HL-60 (cell line): ENCODE data around the gene TBC1D1.
A peak's percentile ranks its signal among the peaks of the same experiment; 100 is the strongest.

ENCODE experiments used
- DNase-seq, 2 experiments: peaks; one replicate each; pipeline ENCODE4 v3.0.0-alpha.2; 2010 to 2020; ENCODE audit warnings: low read depth in 1 of 2, low spot score in 1 of 2
- H3K27ac ChIP-seq: fragments of 250-450 bp; sonication (Bioruptor Pico); replicated peaks from 2 replicates; pipeline ENCODE4 v1.5.1; 2020; ENCODE audit warnings: mild to moderate bottlenecking, moderate library complexity
- H3K27me3 ChIP-seq: fragments of 250-450 bp; sonication (Bioruptor Pico); 2 replicates; pipeline ENCODE4 v1.5.1; 2021; ENCODE audit warnings: mild to moderate bottlenecking, moderate library complexity; ENCODE audit not compliant: insufficient read depth, poor library complexity, severe bottlenecking
- H3K4me3 ChIP-seq: replicated peaks from 2 replicates; pipeline ENCODE4 v1.5.1; 2011; ENCODE audit warnings: mild to moderate bottlenecking, control low read depth, low read length; ENCODE audit not compliant: insufficient read depth
- GABPA ChIP-seq: IDR thresholded peaks from 2 replicates; pipeline ENCODE4 v1.6.1; 2012; ENCODE audit warnings: low read depth
- POLR2AphosphoS5 ChIP-seq: IDR thresholded peaks from 2 replicates; pipeline ENCODE4 v1.6.1; 2012; ENCODE audit warnings: low read depth
- SPI1 ChIP-seq: IDR thresholded peaks from 2 replicates; pipeline ENCODE4 v1.6.1; 2012; ENCODE audit warnings: low read depth, mild to moderate bottlenecking, borderline replicate concordance
- TF ChIP-seq, protein P1 (sequence below): IDR thresholded peaks from 2 replicates; pipeline ENCODE4 v1.6.1; 2012; ENCODE audit warnings: low read depth; ENCODE audit not compliant: insufficient replicate concordance
- TF ChIP-seq, protein P2 (sequence below): IDR thresholded peaks from one replicate; pipeline ENCODE4 v1.5.1; 2011; ENCODE audit warnings: low read length, control low read depth, inconsistent platforms; ENCODE audit not compliant: insufficient read depth

TBC1D1 gene

DNA sequence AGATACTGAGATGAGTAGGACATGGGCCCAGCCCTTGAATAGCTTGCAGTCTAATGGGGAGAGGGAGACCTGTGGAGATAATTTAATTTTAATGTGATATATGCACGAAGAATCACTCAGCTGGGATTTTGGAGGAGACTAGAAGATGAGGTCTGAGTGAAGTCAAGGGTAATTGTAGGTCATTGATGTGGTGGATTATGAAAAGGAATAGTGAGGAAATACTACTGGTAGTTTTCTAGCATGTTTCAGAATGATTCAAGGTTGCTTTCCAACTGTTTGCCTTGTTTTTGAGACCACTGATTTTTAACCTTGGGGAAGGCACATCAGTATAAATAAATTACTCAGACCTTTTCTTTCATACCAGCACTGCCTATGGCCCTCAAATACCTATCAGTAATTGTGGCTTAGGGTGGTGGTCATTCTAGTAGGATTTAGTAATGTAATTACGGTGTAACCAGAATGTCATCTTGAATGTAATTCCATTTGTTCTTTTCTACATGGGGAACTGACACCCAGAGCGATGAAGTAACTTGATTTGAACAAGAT lies 94.9 kb downstream of the TBC1D1 start:
- no peak overlapping the region for H3K4me3 ChIP-seq
- H3K27ac ChIP-seq, result no peak overlapping the region
- no peak for DNase-seq
- H3K27me3 ChIP-seq, result no peaks in the 10 kb centered on the region
- TF ChIP-seq SPI1, result no peak

DNA sequence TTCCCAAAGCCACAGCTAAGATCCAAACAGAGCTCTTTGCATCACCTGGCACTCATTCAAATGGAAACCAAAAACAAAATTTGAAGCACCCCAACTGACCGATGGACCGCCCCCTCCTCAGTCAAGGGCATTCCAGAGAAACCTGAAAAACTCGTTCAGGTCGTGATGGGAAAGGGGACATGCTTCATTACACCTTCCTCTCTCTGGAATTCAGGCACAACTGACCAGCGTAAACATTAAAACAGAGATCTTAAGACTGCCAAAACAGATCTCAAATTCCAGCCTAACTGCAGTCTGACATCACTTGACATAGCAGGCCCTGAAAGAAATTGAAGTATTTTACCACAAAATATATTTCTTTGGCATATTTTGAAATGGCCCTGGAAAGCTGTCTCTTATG lies 97.8 kb downstream of the TBC1D1 start:
- Histone ChIP-seq H3K4me3 (no peak overlapping the region), H3K27ac (peak overlapping the region; percentile 82), H3K27me3 (no peaks in the 10 kb centered on the region)
- DNase-seq, result no peak
- TF ChIP-seq SPI1, result no peak
- no peak for TF ChIP-seq GABPA
- TF ChIP-seq, protein P1, sequence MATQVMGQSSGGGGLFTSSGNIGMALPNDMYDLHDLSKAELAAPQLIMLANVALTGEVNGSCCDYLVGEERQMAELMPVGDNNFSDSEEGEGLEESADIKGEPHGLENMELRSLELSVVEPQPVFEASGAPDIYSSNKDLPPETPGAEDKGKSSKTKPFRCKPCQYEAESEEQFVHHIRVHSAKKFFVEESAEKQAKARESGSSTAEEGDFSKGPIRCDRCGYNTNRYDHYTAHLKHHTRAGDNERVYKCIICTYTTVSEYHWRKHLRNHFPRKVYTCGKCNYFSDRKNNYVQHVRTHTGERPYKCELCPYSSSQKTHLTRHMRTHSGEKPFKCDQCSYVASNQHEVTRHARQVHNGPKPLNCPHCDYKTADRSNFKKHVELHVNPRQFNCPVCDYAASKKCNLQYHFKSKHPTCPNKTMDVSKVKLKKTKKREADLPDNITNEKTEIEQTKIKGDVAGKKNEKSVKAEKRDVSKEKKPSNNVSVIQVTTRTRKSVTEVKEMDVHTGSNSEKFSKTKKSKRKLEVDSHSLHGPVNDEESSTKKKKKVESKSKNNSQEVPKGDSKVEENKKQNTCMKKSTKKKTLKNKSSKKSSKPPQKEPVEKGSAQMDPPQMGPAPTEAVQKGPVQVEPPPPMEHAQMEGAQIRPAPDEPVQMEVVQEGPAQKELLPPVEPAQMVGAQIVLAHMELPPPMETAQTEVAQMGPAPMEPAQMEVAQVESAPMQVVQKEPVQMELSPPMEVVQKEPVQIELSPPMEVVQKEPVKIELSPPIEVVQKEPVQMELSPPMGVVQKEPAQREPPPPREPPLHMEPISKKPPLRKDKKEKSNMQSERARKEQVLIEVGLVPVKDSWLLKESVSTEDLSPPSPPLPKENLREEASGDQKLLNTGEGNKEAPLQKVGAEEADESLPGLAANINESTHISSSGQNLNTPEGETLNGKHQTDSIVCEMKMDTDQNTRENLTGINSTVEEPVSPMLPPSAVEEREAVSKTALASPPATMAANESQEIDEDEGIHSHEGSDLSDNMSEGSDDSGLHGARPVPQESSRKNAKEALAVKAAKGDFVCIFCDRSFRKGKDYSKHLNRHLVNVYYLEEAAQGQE, result no peak
- TF ChIP-seq POLR2AphosphoS5, result no peak
- TF ChIP-seq, protein P2, sequence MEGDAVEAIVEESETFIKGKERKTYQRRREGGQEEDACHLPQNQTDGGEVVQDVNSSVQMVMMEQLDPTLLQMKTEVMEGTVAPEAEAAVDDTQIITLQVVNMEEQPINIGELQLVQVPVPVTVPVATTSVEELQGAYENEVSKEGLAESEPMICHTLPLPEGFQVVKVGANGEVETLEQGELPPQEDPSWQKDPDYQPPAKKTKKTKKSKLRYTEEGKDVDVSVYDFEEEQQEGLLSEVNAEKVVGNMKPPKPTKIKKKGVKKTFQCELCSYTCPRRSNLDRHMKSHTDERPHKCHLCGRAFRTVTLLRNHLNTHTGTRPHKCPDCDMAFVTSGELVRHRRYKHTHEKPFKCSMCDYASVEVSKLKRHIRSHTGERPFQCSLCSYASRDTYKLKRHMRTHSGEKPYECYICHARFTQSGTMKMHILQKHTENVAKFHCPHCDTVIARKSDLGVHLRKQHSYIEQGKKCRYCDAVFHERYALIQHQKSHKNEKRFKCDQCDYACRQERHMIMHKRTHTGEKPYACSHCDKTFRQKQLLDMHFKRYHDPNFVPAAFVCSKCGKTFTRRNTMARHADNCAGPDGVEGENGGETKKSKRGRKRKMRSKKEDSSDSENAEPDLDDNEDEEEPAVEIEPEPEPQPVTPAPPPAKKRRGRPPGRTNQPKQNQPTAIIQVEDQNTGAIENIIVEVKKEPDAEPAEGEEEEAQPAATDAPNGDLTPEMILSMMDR, result no peak

DNA sequence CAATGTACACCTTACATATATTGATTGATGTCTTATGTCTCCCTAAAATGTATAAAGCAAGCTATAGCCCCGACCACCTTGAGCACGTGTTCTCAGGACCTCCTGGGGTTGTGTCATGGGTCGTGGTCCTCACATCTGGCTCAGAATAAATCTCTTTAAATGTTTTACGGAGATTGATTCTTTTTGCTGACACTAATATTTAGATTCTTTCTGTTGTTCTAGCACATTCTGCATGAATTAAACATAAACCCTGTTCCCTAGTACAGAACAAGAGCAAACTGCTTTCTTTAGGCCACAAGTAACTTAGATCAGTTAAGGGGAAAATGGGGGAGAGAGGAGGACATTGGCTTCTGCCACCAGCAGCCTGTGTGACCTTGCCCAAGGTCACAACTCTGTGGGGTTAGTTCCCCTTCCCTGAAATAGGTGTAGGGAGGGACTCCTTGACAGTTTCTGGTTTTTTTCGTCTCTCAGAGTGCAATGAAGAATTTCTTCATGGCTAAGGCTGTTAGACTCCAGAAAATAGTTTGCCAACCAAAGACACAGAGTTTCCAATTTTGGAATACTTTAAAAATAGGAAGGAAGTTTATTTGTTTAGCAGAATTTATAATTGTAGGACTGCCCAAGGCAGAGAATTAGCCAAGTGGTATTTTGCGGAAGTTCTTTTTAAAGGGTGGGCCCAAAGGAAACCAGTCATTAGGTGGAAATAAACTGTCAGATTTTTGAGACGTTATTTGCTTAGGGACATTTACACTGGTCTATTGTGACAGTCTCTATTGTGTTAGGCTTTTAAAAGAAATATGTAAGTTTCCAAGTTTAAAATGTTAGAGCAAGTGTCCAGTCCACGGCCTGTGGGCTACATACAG lies 98.7 kb downstream of the TBC1D1 start:
- peak; percentile 49 to 75 for DNase-seq
- peak; percentile 14; the same call in 1 of the 2 replicates for TF ChIP-seq POLR2AphosphoS5
- no peak for TF ChIP-seq GABPA
- peak; percentile 50; the same call in 1 of the 2 replicates for TF ChIP-seq SPI1
- TF ChIP-seq, protein P2, result no peak
- TF ChIP-seq, protein P1, result peak; percentile 32
- H3K4me3 ChIP-seq, result no peak overlapping the region
- no peaks in the 10 kb centered on the region for H3K27me3 ChIP-seq
- peak overlapping the region; percentile 82 for H3K27ac ChIP-seq

DNA sequence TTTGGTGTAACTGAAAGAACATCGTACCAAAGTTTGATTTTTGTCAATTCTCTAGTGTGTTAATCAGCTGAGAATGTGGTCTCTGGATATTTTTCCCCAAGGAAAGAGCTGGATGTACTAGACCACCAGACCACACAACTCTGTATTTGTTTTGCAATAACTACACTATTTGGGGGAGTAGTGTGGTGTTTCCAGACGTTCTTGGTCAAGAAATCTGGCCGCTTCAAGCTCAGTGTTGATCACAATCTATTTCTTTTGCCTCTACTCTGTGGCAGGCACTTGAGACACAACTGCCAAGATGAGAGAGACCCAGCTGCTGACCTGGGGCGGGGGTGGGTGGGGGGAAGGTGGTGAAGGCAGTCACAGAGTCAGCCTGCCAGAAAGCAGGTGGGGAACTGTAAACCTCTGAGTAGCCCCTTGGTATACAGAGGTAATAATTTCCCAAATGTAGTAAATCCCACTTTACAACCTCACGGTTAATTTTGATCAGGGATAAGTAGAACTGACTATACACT lies 99.9 kb downstream of the TBC1D1 start:
- no peaks in the 10 kb centered on the region for H3K27me3 ChIP-seq
- TF ChIP-seq GABPA (no peak), POLR2AphosphoS5 (no peak), SPI1 (no peak)
- TF ChIP-seq, protein P1, result no peak
- TF ChIP-seq, protein P2, result no peak

More for the DNA sequence above, 99.9 kb downstream of the TBC1D1 start:
- Histone ChIP-seq H3K4me3 (no peak overlapping the region), H3K27ac (peak overlapping the region; percentile 82)
- no peak for DNase-seq
